ENCODE data around the gene TNFRSF12A. TPM values are rescaled to one million over a fixed set of nuclear protein-coding genes. Genes with fewer than 3 reads are reported as not detected.

Gene TNFRSF12A
- total RNA-seq, 2 experiments from 2014 or later = 11.8 to 13.5 TPM

DNA sequence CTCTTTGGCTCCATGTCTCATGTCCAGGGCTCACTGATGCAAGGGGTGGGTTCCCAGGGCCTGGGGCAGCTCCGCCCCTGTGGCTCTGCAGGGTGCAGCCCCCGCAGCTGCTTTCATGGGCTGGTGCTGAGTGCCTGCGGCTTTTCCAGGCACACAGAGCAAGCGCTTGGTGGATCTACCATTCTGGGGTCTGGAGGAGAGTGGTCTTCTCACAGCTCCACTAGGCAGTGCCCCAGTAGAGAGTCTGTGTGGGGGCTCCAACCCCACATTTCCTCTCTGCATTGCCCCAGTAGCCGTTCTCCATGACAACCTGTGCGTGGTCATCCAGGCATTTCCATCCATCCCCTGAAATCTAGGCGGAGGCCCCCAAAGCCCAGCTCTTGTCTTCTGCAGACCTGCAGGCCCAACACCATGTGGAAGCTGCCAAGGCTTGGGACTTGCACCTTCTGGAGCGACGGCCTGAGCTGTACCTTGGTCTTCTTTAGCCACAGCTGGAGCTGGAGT, 50.5 kb downstream of the TNFRSF12A start:
- no peak for ATAC-seq
- H3K4me1 Mint-ChIP-seq (ENCODE audit: low read depth) = peaks cover 69% of the 10 kb centered on the region

GRCh38 chr16:3071655-3072054, 51.5 kb downstream of the TNFRSF12A start:
- intact Hi-C loops (cut with micrococcal nuclease) = no loop called here
- no peak for DNase-seq
- Mint-ChIP-seq H3K9me3 (peaks cover 1% of the 10 kb centered on the region), H3K27ac (peak overlapping the region; percentile 93), H3K27me3 (no peaks in the 10 kb centered on the region), H3K4me3 (no peak overlapping the region), H3K36me3 (ENCODE audit: low read depth) (peaks cover 39% of the 10 kb centered on the region), H3K4me1 (ENCODE audit: low read depth) (peaks cover 75% of the 10 kb centered on the region)
- TF ChIP-seq CTCF (IDR thresholded peaks at IDR 0.05) = no peak
- no peak for ATAC-seq
- ChIA-PET POLR2A (interaction anchor here (2.1 kb wide), 1 partner anchor 12 kb away, joined by 6 read pairs; no protein-coding TSS in a partner anchor), CTCF (interaction anchor here (1.5 to 2.1 kb wide), 3 partner anchors 12 to 58 kb away, joined by 5 to 6 read pairs (median 5); no protein-coding TSS in a partner anchor)

More for the DNA sequence above, 50.5 kb downstream of the TNFRSF12A start:
- H3K36me3 Mint-ChIP-seq (ENCODE audit: low read depth) = peaks cover 49% of the 10 kb centered on the region
- CTCF ChIA-PET = interaction anchor here (0.9 to 2.1 kb wide), 4 partner anchors 11 to 59 kb away, joined by 3 to 6 read pairs (median 5); no protein-coding TSS in a partner anchor
- POLR2A ChIA-PET = interaction anchor here (0.6 to 2.1 kb wide), 5 partner anchors 11 to 59 kb away, joined by 3 to 6 read pairs (median 3); partner anchors contain the start of gene ZSCAN10
- H3K4me3 Mint-ChIP-seq = no peak overlapping the region
- peak; percentile 47 for DNase-seq
- TF ChIP-seq CTCF (IDR thresholded peaks at IDR 0.05) = no peak
- peak overlapping the region; percentile 93 for H3K27ac Mint-ChIP-seq
- intact Hi-C loops (cut with micrococcal nuclease) = no loop called here
- H3K27me3 Mint-ChIP-seq = no peaks in the 10 kb centered on the region
- H3K9me3 Mint-ChIP-seq = peaks cover 1% of the 10 kb centered on the region

Other genes starting within 250 kb of the TNFRSF12A start
- gene ELOB, start 243.1 kb upstream of the TNFRSF12A start, total RNA-seq = 100 to 1,000 TPM; 174 to 178 TPM
- gene PRSS33, start 232.8 kb upstream of the TNFRSF12A start, total RNA-seq = under 1 TPM in 1 of 2 experiments, not detected in 1; 0.29 TPM
- gene PRSS41, start 221.9 kb upstream of the TNFRSF12A start, total RNA-seq = not detected
- gene PRSS21, start 203.1 kb upstream of the TNFRSF12A start, total RNA-seq = 10 to 100 TPM; 11.3 to 12.5 TPM
- gene ZG16B, start 190.1 kb upstream of the TNFRSF12A start, total RNA-seq = 1 to 10 TPM in 1 of 2 experiments, under 1 TPM in 1; 0.97 to 2.1 TPM
- gene PRSS22, start 162.2 kb upstream of the TNFRSF12A start, total RNA-seq = not detected
- gene FLYWCH2, start 137.2 kb upstream of the TNFRSF12A start, total RNA-seq = 10 to 100 TPM; 18.9 to 19.3 TPM
- gene FLYWCH1, start 108.4 kb upstream of the TNFRSF12A start, total RNA-seq = 10 to 100 TPM; 33.4 to 34.9 TPM
- gene KREMEN2, start 56.1 kb upstream of the TNFRSF12A start, total RNA-seq = under 1 TPM in 1 of 2 experiments, not detected in 1; 0.22 TPM
- gene PAQR4, start 51.0 kb upstream of the TNFRSF12A start, total RNA-seq = 10 to 100 TPM; 29.4 to 30.4 TPM
- gene PKMYT1, start 39.9 kb upstream of the TNFRSF12A start, total RNA-seq = 100 to 1,000 TPM; 121 to 123 TPM
- gene CLDN9, start 7.4 kb upstream of the TNFRSF12A start, total RNA-seq = not detected
- gene CLDN6, start 2.2 kb upstream of the TNFRSF12A start, total RNA-seq = not detected
- 10 to 100 TPM; 24.2 to 24.8 TPM for gene HCFC1R1, start 3.6 kb downstream of the TNFRSF12A start, total RNA-seq
- gene THOC6, start 3.7 kb downstream of the TNFRSF12A start, total RNA-seq = 10 to 100 TPM; 55.4 to 56.6 TPM
- under 1 TPM; 0.77 to 0.92 TPM for gene BICDL2, start 16.6 kb downstream of the TNFRSF12A start, total RNA-seq
- 1 to 10 TPM; 1.1 to 1.5 TPM for gene MMP25, start 26.2 kb downstream of the TNFRSF12A start, total RNA-seq
- 100 to 1,000 TPM; 971 to 974 TPM for gene IL32, start 45.3 kb downstream of the TNFRSF12A start, total RNA-seq
- under 1 TPM; 0.09 to 0.25 TPM for gene ZSCAN10, start 78.9 kb downstream of the TNFRSF12A start, total RNA-seq
- not detected for gene ZNF205, start 92.2 kb downstream of the TNFRSF12A start, total RNA-seq
- 1 to 10 TPM; 6.1 to 7.5 TPM for gene ZNF213, start 114.7 kb downstream of the TNFRSF12A start, total RNA-seq
- gene OR1F1, start 167.8 kb downstream of the TNFRSF12A start, total RNA-seq = not detected
- gene ZNF200, start 214.8 kb downstream of the TNFRSF12A start, total RNA-seq = 1 to 10 TPM; 8.7 to 9.6 TPM
- gene MEFV, start 236.3 kb downstream of the TNFRSF12A start, total RNA-seq = not detected

Data from activated CD8-positive, alpha-beta T cell treated with anti-CD3 and anti-CD28 coated beads for 36 hours (primary cell).